HL-60 (cell line): ENCODE data around the gene ZNF24.

Experiments used
- POLR2AphosphoS5 ChIP-seq: IDR thresholded peaks from 2 replicates; pipeline ENCODE4 v1.6.1; 2012; ENCODE audit warnings: low read depth
- TF ChIP-seq, protein P1 (sequence below): IDR thresholded peaks from one replicate; pipeline ENCODE4 v1.5.1; 2011; ENCODE audit warnings: low read length, control low read depth, inconsistent platforms; ENCODE audit not compliant: insufficient read depth
- TF ChIP-seq, protein P2 (sequence below): IDR thresholded peaks from 2 replicates; pipeline ENCODE4 v1.6.1; 2012; ENCODE audit warnings: low read depth; ENCODE audit not compliant: insufficient replicate concordance

DNA sequence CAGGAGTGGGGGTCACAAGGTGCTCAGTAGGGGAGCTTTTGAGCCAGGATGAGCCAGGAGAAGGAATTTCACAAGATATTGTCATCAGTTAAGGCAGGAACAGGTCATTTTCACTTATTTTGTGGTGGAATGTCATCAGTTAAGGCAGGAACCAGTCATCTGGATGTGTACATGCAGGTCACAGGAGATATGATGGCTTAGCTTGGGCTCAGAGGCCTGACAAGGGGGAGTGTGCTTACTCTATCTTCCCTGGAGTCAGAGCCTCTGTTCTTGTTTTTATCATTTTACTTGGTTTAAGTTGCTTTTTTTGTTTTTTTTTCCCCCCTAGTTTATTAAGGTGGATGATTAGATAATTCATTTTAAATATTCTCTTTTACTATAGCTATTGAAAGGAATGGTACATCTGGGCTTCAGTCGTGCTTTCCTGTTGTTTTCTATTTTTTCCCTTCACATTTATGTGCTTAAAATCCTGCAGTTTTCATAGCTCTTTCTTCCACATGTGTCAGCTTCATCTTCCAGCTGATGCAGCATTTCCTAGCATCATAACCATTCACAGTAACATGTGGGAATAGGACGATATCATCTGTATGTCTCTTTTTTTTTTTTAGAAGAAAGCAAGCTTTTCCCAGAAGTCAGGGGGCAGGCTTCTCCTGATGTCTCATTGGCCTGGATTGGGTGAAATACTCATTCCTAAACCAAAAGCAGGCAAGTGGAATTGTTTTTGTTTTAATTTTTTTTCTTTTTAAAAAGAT, 17.5 kb upstream of the ZNF24 start:
- TF ChIP-seq, protein P1, sequence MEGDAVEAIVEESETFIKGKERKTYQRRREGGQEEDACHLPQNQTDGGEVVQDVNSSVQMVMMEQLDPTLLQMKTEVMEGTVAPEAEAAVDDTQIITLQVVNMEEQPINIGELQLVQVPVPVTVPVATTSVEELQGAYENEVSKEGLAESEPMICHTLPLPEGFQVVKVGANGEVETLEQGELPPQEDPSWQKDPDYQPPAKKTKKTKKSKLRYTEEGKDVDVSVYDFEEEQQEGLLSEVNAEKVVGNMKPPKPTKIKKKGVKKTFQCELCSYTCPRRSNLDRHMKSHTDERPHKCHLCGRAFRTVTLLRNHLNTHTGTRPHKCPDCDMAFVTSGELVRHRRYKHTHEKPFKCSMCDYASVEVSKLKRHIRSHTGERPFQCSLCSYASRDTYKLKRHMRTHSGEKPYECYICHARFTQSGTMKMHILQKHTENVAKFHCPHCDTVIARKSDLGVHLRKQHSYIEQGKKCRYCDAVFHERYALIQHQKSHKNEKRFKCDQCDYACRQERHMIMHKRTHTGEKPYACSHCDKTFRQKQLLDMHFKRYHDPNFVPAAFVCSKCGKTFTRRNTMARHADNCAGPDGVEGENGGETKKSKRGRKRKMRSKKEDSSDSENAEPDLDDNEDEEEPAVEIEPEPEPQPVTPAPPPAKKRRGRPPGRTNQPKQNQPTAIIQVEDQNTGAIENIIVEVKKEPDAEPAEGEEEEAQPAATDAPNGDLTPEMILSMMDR = no peak
- TF ChIP-seq, protein P2, sequence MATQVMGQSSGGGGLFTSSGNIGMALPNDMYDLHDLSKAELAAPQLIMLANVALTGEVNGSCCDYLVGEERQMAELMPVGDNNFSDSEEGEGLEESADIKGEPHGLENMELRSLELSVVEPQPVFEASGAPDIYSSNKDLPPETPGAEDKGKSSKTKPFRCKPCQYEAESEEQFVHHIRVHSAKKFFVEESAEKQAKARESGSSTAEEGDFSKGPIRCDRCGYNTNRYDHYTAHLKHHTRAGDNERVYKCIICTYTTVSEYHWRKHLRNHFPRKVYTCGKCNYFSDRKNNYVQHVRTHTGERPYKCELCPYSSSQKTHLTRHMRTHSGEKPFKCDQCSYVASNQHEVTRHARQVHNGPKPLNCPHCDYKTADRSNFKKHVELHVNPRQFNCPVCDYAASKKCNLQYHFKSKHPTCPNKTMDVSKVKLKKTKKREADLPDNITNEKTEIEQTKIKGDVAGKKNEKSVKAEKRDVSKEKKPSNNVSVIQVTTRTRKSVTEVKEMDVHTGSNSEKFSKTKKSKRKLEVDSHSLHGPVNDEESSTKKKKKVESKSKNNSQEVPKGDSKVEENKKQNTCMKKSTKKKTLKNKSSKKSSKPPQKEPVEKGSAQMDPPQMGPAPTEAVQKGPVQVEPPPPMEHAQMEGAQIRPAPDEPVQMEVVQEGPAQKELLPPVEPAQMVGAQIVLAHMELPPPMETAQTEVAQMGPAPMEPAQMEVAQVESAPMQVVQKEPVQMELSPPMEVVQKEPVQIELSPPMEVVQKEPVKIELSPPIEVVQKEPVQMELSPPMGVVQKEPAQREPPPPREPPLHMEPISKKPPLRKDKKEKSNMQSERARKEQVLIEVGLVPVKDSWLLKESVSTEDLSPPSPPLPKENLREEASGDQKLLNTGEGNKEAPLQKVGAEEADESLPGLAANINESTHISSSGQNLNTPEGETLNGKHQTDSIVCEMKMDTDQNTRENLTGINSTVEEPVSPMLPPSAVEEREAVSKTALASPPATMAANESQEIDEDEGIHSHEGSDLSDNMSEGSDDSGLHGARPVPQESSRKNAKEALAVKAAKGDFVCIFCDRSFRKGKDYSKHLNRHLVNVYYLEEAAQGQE = no peak
- no peak for TF ChIP-seq POLR2AphosphoS5
